ENCODE measurements around the gene TIMM17B. TPM values are rescaled to one million over a fixed set of nuclear protein-coding genes. Genes with fewer than 3 reads are reported as not detected.
A peak's percentile ranks its signal among the peaks of the same experiment; 100 is the strongest.
"Not testable (repeated sequence)": the region's sequence is repeated elsewhere in the genome, so short reads cannot be mapped to it uniquely, and the experiment has no call there.

The TIMM17B gene
- total RNA-seq, 1 donor from 2014 or later: 70.6 TPM

DNA sequence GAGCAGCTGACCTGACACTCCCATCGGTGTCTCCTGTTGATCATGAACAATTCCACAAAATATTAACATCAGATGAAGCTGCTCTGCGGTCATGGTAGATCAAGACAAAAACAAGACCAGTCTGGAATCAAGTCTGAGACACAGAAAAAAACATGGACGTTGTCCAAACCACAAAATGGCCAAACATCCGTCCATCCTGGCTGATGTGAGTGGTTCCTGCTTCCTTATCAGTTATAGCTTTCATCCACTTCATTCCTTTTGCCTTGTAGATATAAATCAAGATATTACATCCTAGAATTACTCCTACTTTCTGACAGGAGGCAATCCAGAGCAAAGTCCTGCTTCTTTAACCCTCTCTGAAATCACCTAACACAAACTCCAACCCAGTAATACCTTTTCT, 33.4 kb downstream of the TIMM17B start:
- Mint-ChIP-seq H3K9me3 (ENCODE audit: unreplicated experiment) (no peaks in the 10 kb centered on the region), H3K4me3 (ENCODE audit: unreplicated experiment) (no peak overlapping the region), H3K27ac (ENCODE audit: unreplicated experiment) (no peak overlapping the region), H3K27me3 (ENCODE audit: unreplicated experiment) (no peaks in the 10 kb centered on the region), H3K4me1 (ENCODE audit: unreplicated experiment) (no peaks in the 10 kb centered on the region), H3K36me3 (ENCODE audit: low read depth, unreplicated experiment) (no peaks in the 10 kb centered on the region)
- no peak for TF ChIP-seq CTCF (IDR thresholded peaks at IDR 0.05; ENCODE audit: unreplicated experiment)
- DNase-seq (ENCODE audit: low spot score): no peak

GRCh38 chrX:48854898-48855297, 42.7 kb downstream of the TIMM17B start:
- no peak for DNase-seq (ENCODE audit: low spot score)
- TF ChIP-seq CTCF (IDR thresholded peaks at IDR 0.05; ENCODE audit: unreplicated experiment): no peak
- Mint-ChIP-seq H3K9me3 (ENCODE audit: unreplicated experiment) (no peaks in the 10 kb centered on the region), H3K4me1 (ENCODE audit: unreplicated experiment) (peaks cover 11% of the 10 kb centered on the region), H3K4me3 (ENCODE audit: unreplicated experiment) (no peak overlapping the region), H3K27me3 (ENCODE audit: unreplicated experiment) (no peaks in the 10 kb centered on the region), H3K27ac (ENCODE audit: unreplicated experiment) (peak overlapping the region; percentile 89), H3K36me3 (ENCODE audit: low read depth, unreplicated experiment) (no peaks in the 10 kb centered on the region)

DNA sequence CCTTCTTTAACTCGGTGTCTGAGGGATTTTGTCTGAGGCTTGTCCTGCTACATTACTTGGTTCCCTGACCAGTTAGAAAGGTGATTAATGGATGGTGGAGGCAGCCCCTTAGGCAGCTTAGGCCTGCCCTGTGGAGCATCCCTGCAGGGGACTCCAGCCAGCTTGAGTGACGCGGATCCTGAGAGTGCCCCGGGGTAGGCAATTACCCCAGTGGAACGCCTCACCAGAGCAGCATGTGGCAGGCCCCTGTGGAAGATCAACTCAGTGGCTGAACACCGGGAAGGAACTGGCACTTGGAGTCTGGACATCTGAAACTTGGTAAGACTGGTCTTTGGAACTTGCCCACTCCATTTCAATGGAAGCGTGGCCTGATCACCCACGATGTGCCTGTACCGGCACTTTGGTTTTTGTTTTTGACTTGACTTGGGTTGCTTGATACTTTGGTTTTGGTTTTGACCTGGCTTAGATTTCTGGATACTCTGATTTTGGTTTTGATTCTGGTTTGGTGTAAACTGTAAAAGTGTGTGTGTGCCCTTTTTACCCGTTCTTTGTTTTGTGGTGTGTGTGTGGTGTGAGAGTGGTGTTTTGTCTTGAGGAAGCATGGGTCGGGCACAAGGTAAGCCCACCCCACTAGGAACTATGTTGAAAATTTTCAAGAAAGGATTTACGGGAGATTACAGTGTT, 43.3 kb downstream of the TIMM17B start:
- not testable (repeated sequence) for H3K27me3 Mint-ChIP-seq (ENCODE audit: unreplicated experiment); H3K36me3 Mint-ChIP-seq (ENCODE audit: low read depth, unreplicated experiment); H3K9me3 Mint-ChIP-seq (ENCODE audit: unreplicated experiment); H3K27ac Mint-ChIP-seq (ENCODE audit: unreplicated experiment); H3K4me3 Mint-ChIP-seq (ENCODE audit: unreplicated experiment); DNase-seq (ENCODE audit: low spot score)
- peaks cover 11% of the 10 kb centered on the region for H3K4me1 Mint-ChIP-seq (ENCODE audit: unreplicated experiment)

DNA sequence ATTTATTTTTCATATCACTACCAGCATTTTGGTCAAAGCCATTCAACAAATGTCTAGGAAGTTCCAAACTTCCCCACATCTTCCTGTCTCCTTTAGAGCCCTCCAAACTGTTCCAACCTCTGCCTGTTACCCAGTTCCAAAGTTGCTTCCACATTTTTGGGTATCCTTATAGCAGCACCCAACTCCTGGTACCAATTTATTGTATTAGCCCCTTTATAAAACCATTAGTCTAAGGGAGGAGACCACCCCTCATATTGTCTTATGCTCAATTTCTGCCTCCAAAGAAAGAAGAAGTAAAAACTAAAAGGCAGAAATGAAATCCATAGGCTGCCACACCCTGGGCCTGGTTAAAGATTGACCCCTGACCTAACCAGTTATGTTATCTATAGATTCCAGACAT, 44.1 kb downstream of the TIMM17B start:
- H3K4me1 Mint-ChIP-seq (ENCODE audit: unreplicated experiment): peaks cover 11% of the 10 kb centered on the region
- H3K27me3 Mint-ChIP-seq (ENCODE audit: unreplicated experiment); H3K4me3 Mint-ChIP-seq (ENCODE audit: unreplicated experiment); DNase-seq (ENCODE audit: low spot score); H3K36me3 Mint-ChIP-seq (ENCODE audit: low read depth, unreplicated experiment); H3K27ac Mint-ChIP-seq (ENCODE audit: unreplicated experiment); H3K9me3 Mint-ChIP-seq (ENCODE audit: unreplicated experiment): not testable (repeated sequence)

GRCh38 chrX:48852857-48853256, 44.7 kb downstream of the TIMM17B start:
- no peaks in the 10 kb centered on the region for H3K36me3 Mint-ChIP-seq (ENCODE audit: low read depth, unreplicated experiment)
- no peak for TF ChIP-seq CTCF (IDR thresholded peaks at IDR 0.05; ENCODE audit: unreplicated experiment)
- no peaks in the 10 kb centered on the region for H3K27me3 Mint-ChIP-seq (ENCODE audit: unreplicated experiment)
- H3K27ac Mint-ChIP-seq (ENCODE audit: unreplicated experiment): no peak overlapping the region
- no peak overlapping the region for H3K4me3 Mint-ChIP-seq (ENCODE audit: unreplicated experiment)
- peaks cover 11% of the 10 kb centered on the region for H3K4me1 Mint-ChIP-seq (ENCODE audit: unreplicated experiment)
- DNase-seq (ENCODE audit: low spot score): no peak
- no peaks in the 10 kb centered on the region for H3K9me3 Mint-ChIP-seq (ENCODE audit: unreplicated experiment)

DNA sequence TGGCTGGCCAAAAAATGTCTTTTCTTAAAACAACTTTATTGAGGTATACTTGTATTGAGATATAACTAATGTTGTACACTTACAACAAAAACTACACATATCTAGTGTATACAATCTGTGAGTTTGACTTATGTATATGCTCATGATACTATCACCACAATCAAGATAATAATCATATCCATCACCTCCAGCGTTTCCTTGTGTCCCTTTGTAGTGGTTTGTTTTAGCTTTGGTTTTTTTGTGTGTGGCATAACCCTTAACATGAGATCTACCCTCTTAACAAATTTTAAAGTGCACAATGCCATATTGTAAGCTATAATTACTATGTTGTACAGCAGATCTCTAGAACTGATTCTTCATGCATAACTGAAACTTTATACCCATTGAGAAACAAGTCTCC, 48.7 kb downstream of the TIMM17B start:
- no peak overlapping the region for H3K27ac Mint-ChIP-seq (ENCODE audit: unreplicated experiment)
- H3K4me1 Mint-ChIP-seq (ENCODE audit: unreplicated experiment): no peaks in the 10 kb centered on the region
- DNase-seq (ENCODE audit: low spot score): no peak
- no peak for TF ChIP-seq CTCF (IDR thresholded peaks at IDR 0.05; ENCODE audit: unreplicated experiment)
- H3K4me3 Mint-ChIP-seq (ENCODE audit: unreplicated experiment): no peak overlapping the region
- H3K27me3 Mint-ChIP-seq (ENCODE audit: unreplicated experiment): no peaks in the 10 kb centered on the region
- H3K9me3 Mint-ChIP-seq (ENCODE audit: unreplicated experiment): no peaks in the 10 kb centered on the region
- no peaks in the 10 kb centered on the region for H3K36me3 Mint-ChIP-seq (ENCODE audit: low read depth, unreplicated experiment)

Other genes starting within 250 kb of the TIMM17B start
- 2.7 TPM for gene WAS, start 214.0 kb downstream of the TIMM17B start, total RNA-seq (ENCODE audit: unreplicated experiment)
- 6.8 TPM for gene SUV39H1, start 201.0 kb downstream of the TIMM17B start, total RNA-seq (ENCODE audit: unreplicated experiment)
- not detected for gene GLOD5, start 136.0 kb downstream of the TIMM17B start, total RNA-seq (ENCODE audit: unreplicated experiment)
- not detected for gene GATA1, start 111.2 kb downstream of the TIMM17B start, total RNA-seq (ENCODE audit: unreplicated experiment)
- 122 TPM for gene HDAC6, start 95.7 kb downstream of the TIMM17B start, total RNA-seq (ENCODE audit: unreplicated experiment)
- not detected for gene ERAS, start 71.3 kb downstream of the TIMM17B start, total RNA-seq (ENCODE audit: unreplicated experiment)
- gene PCSK1N, start 62.2 kb downstream of the TIMM17B start, total RNA-seq (ENCODE audit: unreplicated experiment): 2.0 TPM
- 80.1 TPM for gene PQBP1, start 162 bp upstream of the TIMM17B start, total RNA-seq (ENCODE audit: unreplicated experiment)
- gene SLC35A2, start 13.9 kb upstream of the TIMM17B start, total RNA-seq (ENCODE audit: unreplicated experiment): 27.2 TPM
- 7.0 TPM for gene PIM2, start 21.3 kb upstream of the TIMM17B start, total RNA-seq (ENCODE audit: unreplicated experiment)
- gene OTUD5, start 59.8 kb upstream of the TIMM17B start, total RNA-seq (ENCODE audit: unreplicated experiment): 48.8 TPM
- gene KCND1, start 74.1 kb upstream of the TIMM17B start, total RNA-seq (ENCODE audit: unreplicated experiment): 6.0 TPM
- 63.6 TPM for gene GRIPAP1, start 104.5 kb upstream of the TIMM17B start, total RNA-seq (ENCODE audit: unreplicated experiment)
- gene TFE3, start 145.6 kb upstream of the TIMM17B start, total RNA-seq (ENCODE audit: unreplicated experiment): 31.0 TPM
- gene CCDC120, start 161.2 kb upstream of the TIMM17B start, total RNA-seq (ENCODE audit: unreplicated experiment): 22.5 TPM
- 22.3 TPM for gene PRAF2, start 176.2 kb upstream of the TIMM17B start, total RNA-seq (ENCODE audit: unreplicated experiment)
- 46.4 TPM for gene WDR45, start 182.1 kb upstream of the TIMM17B start, total RNA-seq (ENCODE audit: unreplicated experiment)
- 28.8 TPM for gene GPKOW, start 226.0 kb upstream of the TIMM17B start, total RNA-seq (ENCODE audit: unreplicated experiment)